Activated CD8-positive, alpha-beta T cell treated with anti-CD3 and anti-CD28 coated beads, Interleukin-2, amount 10 ng/mL, durations not matched to agents 7 days and 5 days (primary cell): ENCODE results near the gene GJB6. TPM values are rescaled to one million over a fixed set of nuclear protein-coding genes. Genes with fewer than 3 reads are reported as not detected.
"Not testable (repeated sequence)": the region's sequence is repeated elsewhere in the genome, so short reads cannot be mapped to it uniquely, and the experiment has no call there.

Experiments
- ATAC-seq: fragments of 150-1000 bp; cut with Tn5 transposase; one replicate; pipeline ENCODE4 v1.10.0; 2021; ENCODE audit warnings: moderate library complexity
- CTCF ChIA-PET: fragments of 350-600 bp; sonication (Branson Sonifier 250); formaldehyde crosslinking; loops from one replicate; lab custom pipeline; 2021; ENCODE audit warnings: antibody characterized with exemption; lab: Charles Lee
- POLR2A ChIA-PET: fragments of 350-600 bp; sonication (Branson Sonifier 250); formaldehyde crosslinking; loops from one replicate; lab custom pipeline; 2021; ENCODE audit warnings: antibody characterized with exemption; lab: Charles Lee
- DNase-seq: peaks from one replicate; pipeline ENCODE4 v3.0.0-alpha.2; 2020
- H3K27ac Mint-ChIP-seq: one replicate; pipeline ENCODE4 v1.8.0; 2021; ENCODE audit warnings: mild to moderate bottlenecking, mixed read lengths
- H3K27me3 Mint-ChIP-seq: one replicate; pipeline ENCODE4 v1.8.0; 2021; ENCODE audit warnings: low read depth, mixed read lengths
- H3K36me3 Mint-ChIP-seq: one replicate; pipeline ENCODE4 v1.8.0; 2021; ENCODE audit warnings: low read depth, mixed read lengths
- H3K4me1 Mint-ChIP-seq: one replicate; pipeline ENCODE4 v1.8.0; 2021; ENCODE audit warnings: low read depth, mixed read lengths
- H3K4me3 Mint-ChIP-seq: one replicate; pipeline ENCODE4 v1.8.0; 2021; ENCODE audit warnings: mild to moderate bottlenecking, mixed read lengths
- H3K9me3 Mint-ChIP-seq: one replicate; pipeline ENCODE4 v1.8.0; 2022; ENCODE audit warnings: mixed read lengths; ENCODE audit not compliant: insufficient read depth
- total RNA-seq, 2 experiments: library from RNA; stranded (reverse); gene quantifications; one replicate each; pipeline ENCODE4 v1.2.3, GENCODE V29; 2021

The GJB6 gene
- 1 to 10 TPM; 1.7 to 1.9 TPM for total RNA-seq

DNA sequence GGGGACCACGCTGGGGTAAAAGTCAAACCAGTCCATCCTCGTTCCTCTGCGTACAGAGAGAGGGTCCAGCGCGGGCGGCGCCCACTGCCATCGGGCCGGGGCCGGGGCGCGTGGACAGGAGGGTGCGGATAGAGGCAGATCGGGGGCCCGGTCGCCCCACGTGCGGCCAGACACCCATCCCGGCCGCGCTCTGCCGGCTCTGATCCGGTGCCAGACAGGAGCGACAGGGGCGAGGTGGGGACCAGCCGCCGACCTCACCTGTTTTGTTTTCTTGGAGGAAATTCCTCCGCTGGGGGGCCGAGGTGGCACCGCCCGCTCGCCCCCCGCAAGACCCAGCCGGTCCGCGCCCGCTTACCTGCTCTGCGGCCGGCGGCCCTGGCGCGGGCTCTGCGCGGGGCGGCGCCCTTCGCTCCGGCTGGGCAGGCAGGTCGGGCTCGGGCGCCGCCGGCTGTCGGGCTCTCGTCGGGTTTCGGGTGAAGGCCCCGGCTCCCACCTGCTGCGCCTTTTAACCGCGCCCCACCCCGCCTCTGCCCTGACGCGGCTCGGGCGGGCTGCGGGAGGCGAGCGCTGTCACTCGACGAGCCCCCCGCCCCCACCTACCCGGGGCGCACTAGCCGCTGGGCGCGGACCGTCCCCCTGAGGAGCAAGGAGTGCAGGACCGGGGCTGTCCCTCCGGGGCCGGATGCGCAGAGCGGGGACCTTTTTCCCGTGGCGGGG, at the start of gene GJB6:
Gene GJB6, minus strand, starts transcription at position 481 of the 717 bp plus-strand sequence. CDS start 8,839 bp downstream, outside the sequence.
- ChIA-PET CTCF (no interaction called here), POLR2A (no interaction called here)
- DNase-seq (peak; percentile 44), ATAC-seq (peak; percentile 72)
- Mint-ChIP-seq H3K27me3 (peaks cover 40% of the 10 kb centered on the region), H3K4me3 (peak within 1 kb of the TSS; percentile 80), H3K4me1 (peaks cover 16% of the 10 kb centered on the region), H3K9me3 (no peaks in the 10 kb centered on the region), H3K36me3 (peaks cover 2% of the 10 kb centered on the region), H3K27ac (peak within 1 kb of the TSS; percentile 81)

DNA sequence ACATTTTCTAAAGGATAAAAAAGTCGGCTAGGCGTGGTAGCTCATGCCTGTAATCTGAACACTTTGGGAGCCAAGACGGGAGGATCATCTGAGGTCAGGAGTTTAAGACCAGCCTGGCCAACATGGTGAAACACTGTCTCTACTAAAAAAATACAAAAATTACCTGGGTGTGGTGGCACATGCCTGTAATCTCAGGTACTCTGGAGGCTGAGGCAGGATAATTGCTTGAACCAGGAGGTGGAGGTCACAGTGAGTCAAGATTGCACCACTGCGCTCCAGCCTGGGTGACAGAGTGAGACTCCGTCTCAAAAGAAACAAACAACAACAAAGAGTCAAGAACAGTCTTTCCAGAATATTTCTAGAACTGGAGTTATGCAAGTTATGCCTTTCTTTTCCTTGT, 44.8 kb upstream of the GJB6 start:
- H3K27ac Mint-ChIP-seq, CTCF ChIA-PET, POLR2A ChIA-PET: not testable (repeated sequence)

DNA sequence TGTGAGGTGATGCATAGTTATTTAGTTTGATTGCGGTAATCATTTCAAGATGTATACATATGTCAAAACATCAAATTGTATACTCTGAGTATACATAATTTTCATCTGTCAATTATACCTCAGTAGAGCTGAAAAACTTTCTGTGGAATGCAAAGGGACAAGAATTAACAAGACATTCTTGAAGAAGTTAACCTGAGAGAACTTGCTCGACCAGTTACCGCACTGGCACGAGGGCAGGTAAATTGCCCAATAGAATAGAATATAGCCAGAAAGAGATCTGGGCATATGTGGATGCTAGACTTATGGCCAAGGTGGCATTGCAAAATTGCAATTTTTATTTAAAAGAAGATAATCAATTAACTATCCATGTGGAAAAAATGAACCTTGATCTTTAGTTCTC, 42.3 kb upstream of the GJB6 start:
- Mint-ChIP-seq H3K4me1 (no peaks in the 10 kb centered on the region), H3K27ac (no peak overlapping the region), H3K4me3 (no peak overlapping the region), H3K27me3 (peaks cover 10% of the 10 kb centered on the region), H3K9me3 (no peaks in the 10 kb centered on the region), H3K36me3 (no peaks in the 10 kb centered on the region)
- DNase-seq: no peak
- ChIA-PET POLR2A (no interaction called here), CTCF (no interaction called here)
- ATAC-seq: no peak

More for the DNA sequence above, 44.8 kb upstream of the GJB6 start:
- DNase-seq, H3K36me3 Mint-ChIP-seq, H3K4me3 Mint-ChIP-seq, ATAC-seq, H3K4me1 Mint-ChIP-seq, H3K27me3 Mint-ChIP-seq, H3K9me3 Mint-ChIP-seq: not testable (repeated sequence)

GRCh38 chr13:20272588-20273171, 40.6 kb upstream of the GJB6 start:
- no peaks in the 10 kb centered on the region for H3K4me1 Mint-ChIP-seq
- ATAC-seq (no peak), DNase-seq (no peak)
- no peak overlapping the region for H3K4me3 Mint-ChIP-seq
- H3K27ac Mint-ChIP-seq: no peak overlapping the region
- peaks cover 10% of the 10 kb centered on the region for H3K27me3 Mint-ChIP-seq
- ChIA-PET CTCF (no interaction called here), POLR2A (no interaction called here)
- no peaks in the 10 kb centered on the region for H3K36me3 Mint-ChIP-seq
- H3K9me3 Mint-ChIP-seq: no peaks in the 10 kb centered on the region

GRCh38 chr13:20272104-20272503, 40.0 kb upstream of the GJB6 start:
- DNase-seq: no peak
- Mint-ChIP-seq H3K27me3 (peaks cover 10% of the 10 kb centered on the region), H3K4me1 (no peaks in the 10 kb centered on the region), H3K27ac (no peak overlapping the region), H3K4me3 (no peak overlapping the region), H3K9me3 (no peaks in the 10 kb centered on the region), H3K36me3 (no peaks in the 10 kb centered on the region)
- no peak for ATAC-seq
- ChIA-PET POLR2A (no interaction called here), CTCF (no interaction called here)

- Mint-ChIP-seq H3K4me1 (no peaks in the 10 kb centered on the region), H3K27ac (no peak overlapping the region), H3K36me3 (no peaks in the 10 kb centered on the region), H3K27me3 (peaks cover 10% of the 10 kb centered on the region), H3K9me3 (no peaks in the 10 kb centered on the region), H3K4me3 (no peak overlapping the region)
- ChIA-PET CTCF (no interaction called here), POLR2A (no interaction called here)
- DNase-seq: no peak
- no peak for ATAC-seq
These were observed 39.3 kb upstream of the GJB6 start for GRCh38 chr13:20271441-20271840.

- H3K4me3 Mint-ChIP-seq: no peak overlapping the region
- no peaks in the 10 kb centered on the region for H3K4me1 Mint-ChIP-seq
- no peak for DNase-seq
- H3K36me3 Mint-ChIP-seq: no peaks in the 10 kb centered on the region
- CTCF ChIA-PET: no interaction called here
- ATAC-seq: no peak
- H3K27ac Mint-ChIP-seq: no peak overlapping the region
- H3K9me3 Mint-ChIP-seq: no peaks in the 10 kb centered on the region
- H3K27me3 Mint-ChIP-seq: peaks cover 10% of the 10 kb centered on the region
- POLR2A ChIA-PET: no interaction called here
These were observed 38.2 kb upstream of the GJB6 start for GRCh38 chr13:20270163-20270865.

DNA sequence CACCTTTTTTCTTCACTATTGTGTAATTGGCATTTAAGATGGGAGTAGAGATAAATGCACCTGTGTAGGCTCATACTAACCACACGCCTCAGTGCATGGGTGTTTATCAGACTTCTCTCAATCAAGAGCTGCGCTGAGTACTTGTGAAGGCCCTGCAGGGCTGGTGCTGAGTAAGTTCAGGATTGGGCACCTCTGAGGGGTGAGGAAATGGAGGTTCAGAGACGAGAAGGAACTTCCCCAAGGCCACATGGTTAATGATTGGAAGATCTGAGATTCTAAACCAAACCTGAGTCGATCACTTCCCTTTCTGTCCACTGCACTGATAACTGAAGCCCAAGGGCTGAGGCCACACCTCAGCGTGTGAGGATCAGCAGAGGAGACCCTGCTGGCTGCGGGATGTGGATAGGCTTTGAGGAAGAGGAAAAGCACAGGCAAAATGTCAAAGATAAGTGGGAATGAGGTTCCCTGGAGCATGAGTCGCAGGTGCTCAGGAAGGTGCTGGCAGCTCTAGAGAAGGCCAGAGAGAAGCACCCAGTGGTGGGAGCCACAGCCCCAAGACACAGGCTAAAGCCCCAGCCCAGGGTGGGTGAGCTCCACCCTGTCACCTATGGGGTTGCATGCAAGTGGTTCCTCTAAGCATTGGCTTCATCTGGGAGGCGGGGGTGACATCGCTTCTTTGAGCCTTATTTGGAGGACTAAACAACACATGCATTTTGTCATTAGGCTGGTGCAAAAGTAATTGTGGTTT, 32.3 kb upstream of the GJB6 start:
- Mint-ChIP-seq H3K9me3 (no peaks in the 10 kb centered on the region), H3K4me3 (no peak overlapping the region), H3K36me3 (no peaks in the 10 kb centered on the region), H3K27ac (no peak overlapping the region), H3K4me1 (no peaks in the 10 kb centered on the region), H3K27me3 (no peaks in the 10 kb centered on the region)
- ChIA-PET POLR2A (no interaction called here), CTCF (no interaction called here)
- ATAC-seq: no peak
- no peak for DNase-seq

GRCh38 chr13:20263393-20264044, 31.4 kb upstream of the GJB6 start:
- CTCF ChIA-PET: no interaction called here
- POLR2A ChIA-PET: no interaction called here
- Mint-ChIP-seq H3K4me1 (no peaks in the 10 kb centered on the region), H3K4me3 (no peak overlapping the region), H3K36me3 (no peaks in the 10 kb centered on the region), H3K27me3 (no peaks in the 10 kb centered on the region), H3K9me3 (no peaks in the 10 kb centered on the region), H3K27ac (no peak overlapping the region)
- ATAC-seq (no peak), DNase-seq (no peak)

DNA sequence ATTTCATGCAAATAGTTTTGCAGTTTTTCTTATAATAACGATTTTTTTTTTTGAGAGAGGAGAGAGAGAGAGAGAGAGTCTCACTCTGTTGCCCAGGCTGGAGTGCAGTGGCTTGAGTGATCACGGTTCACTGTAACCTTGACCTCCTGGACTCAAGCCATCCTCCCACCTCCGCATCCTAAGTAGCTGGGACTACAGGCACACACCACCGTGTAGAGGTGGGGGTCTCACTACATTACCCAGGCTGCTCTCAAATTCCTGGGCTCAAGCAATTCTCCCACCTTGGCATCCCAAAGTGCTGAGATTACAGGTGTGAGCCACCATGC, 26.8 kb upstream of the GJB6 start:
- POLR2A ChIA-PET: no interaction called here
- ATAC-seq (no peak), DNase-seq (no peak)
- H3K9me3 Mint-ChIP-seq: no peaks in the 10 kb centered on the region
- no peak overlapping the region for H3K4me3 Mint-ChIP-seq
- CTCF ChIA-PET: no interaction called here
- H3K27me3 Mint-ChIP-seq: peaks cover 3% of the 10 kb centered on the region
- no peaks in the 10 kb centered on the region for H3K36me3 Mint-ChIP-seq
- no peak overlapping the region for H3K27ac Mint-ChIP-seq
- H3K4me1 Mint-ChIP-seq: no peaks in the 10 kb centered on the region

DNA sequence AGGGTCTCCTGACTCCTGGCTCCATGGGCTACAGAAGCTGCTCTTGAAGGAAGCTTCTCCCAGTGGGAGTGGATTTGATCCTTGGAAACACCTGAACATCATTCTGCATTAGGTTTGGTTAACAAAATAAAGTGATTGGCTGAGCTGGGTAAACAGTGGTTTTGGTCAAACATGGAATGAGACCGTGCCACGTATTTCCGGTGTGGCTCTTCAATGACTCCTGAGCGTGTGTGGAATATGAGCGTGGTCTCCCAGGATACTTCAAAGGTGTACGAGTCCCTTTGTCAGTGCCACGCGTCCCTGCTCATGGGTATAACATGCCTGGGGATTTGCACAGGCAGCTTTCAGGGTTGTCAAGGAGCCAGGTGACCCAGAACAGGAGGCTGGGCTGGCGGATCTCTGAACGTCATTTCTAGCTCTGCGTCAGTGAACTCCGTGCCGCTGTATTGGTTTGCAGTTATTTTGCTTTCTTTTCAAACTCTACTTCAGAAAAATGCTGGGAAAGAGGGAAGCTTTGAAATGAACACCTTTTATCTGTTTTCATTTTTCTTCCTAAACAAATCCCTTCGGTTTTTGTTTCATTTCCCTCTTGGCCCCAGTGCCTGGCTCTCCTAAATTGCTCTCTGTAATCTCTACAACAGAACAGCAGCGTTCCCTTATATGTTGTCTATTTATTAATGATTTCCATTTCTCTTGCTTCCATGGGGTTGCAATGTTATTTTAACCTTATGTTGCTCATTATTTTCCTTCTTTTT, 26.3 kb upstream of the GJB6 start:
- DNase-seq: no peak
- H3K36me3 Mint-ChIP-seq: no peaks in the 10 kb centered on the region
- H3K27me3 Mint-ChIP-seq: peaks cover 3% of the 10 kb centered on the region
- no peaks in the 10 kb centered on the region for H3K9me3 Mint-ChIP-seq
- no peak overlapping the region for H3K4me3 Mint-ChIP-seq
- POLR2A ChIA-PET: no interaction called here
- ATAC-seq: no peak
- H3K27ac Mint-ChIP-seq: no peak overlapping the region
- no peaks in the 10 kb centered on the region for H3K4me1 Mint-ChIP-seq
- CTCF ChIA-PET: no interaction called here
